LNCaP clone FGC (cell line): Measurements from ENCODE around the gene BCAS4.
"Not testable (repeated sequence)": the region's sequence is repeated elsewhere in the genome, so short reads cannot be mapped to it uniquely, and the experiment has no call there.

ENCODE experiments used
- DNase-seq: peaks from one replicate; pipeline ENCODE4 v3.0.0-alpha.2; 2011; ENCODE audit warnings: low read depth
- H3K4me3 ChIP-seq: 2 replicates; pipeline ENCODE4 v1.5.1; 2011; ENCODE audit warnings: mild to moderate bottlenecking, low read depth, low read length, control low read depth
- CTCF ChIP-seq: IDR thresholded peaks from 2 replicates; pipeline ENCODE4 v1.5.1; 2012; ENCODE audit warnings: mild to moderate bottlenecking; ENCODE audit not compliant: control insufficient read depth, insufficient read depth; ENCODE audit errors: extremely low read depth

The BCAS4 gene

GRCh38 chr20:50794181-50794845 is 548 bp upstream of the BCAS4 start:
- no peak for DNase-seq
- no peak for TF ChIP-seq CTCF
- no peak overlapping the region for H3K4me3 ChIP-seq

GRCh38 chr20:50797142-50797541 is 2.3 kb downstream of the BCAS4 start:
- H3K4me3 ChIP-seq: no peak overlapping the region
- no peak for TF ChIP-seq CTCF
- DNase-seq: no peak

- no peak overlapping the region for H3K4me3 ChIP-seq
- no peak for TF ChIP-seq CTCF
- no peak for DNase-seq
Observed at GRCh38 chr20:50798650-50799049, 3.8 kb downstream of the BCAS4 start.

- no peak for TF ChIP-seq CTCF
- no peak overlapping the region for H3K4me3 ChIP-seq
- no peak for DNase-seq
Observed at GRCh38 chr20:50799176-50799889, 4.5 kb downstream of the BCAS4 start.

GRCh38 chr20:50799890-50800550 is 5.2 kb downstream of the BCAS4 start:
- H3K4me3 ChIP-seq: no peak overlapping the region
- DNase-seq: no peak
- no peak for TF ChIP-seq CTCF

GRCh38 chr20:50800986-50801746 is 6.3 kb downstream of the BCAS4 start:
- H3K4me3 ChIP-seq, DNase-seq: not testable (repeated sequence)

- no peak for TF ChIP-seq CTCF
- DNase-seq: no peak
- H3K4me3 ChIP-seq: no peak overlapping the region
Observed at GRCh38 chr20:50801747-50802125, 6.9 kb downstream of the BCAS4 start.
